Ovary (tissue), 9 donors: ENCODE results near the gene LYZL6. TPM values are rescaled to one million over a fixed set of nuclear protein-coding genes. Genes with fewer than 3 reads are reported as not detected.

Source experiments
- DNase-seq, 5 donors: peaks; one replicate each; pipeline ENCODE4 v3.0.0-alpha.2; 2019 to 2020
- H3K27ac ChIP-seq, 2 donors: fragments of 200-600 bp; one replicate each; pipeline versions ENCODE4 v1.5.1 to v1.8.0; 2019 to 2022
- H3K27me3 ChIP-seq: fragments of 200-600 bp; one replicate; pipeline ENCODE4 v1.8.0; 2022
- H3K36me3 ChIP-seq: fragments of 200-600 bp; sonication (generic); one replicate; pipeline ENCODE4 v1.5.1; 2019
- H3K4me1 ChIP-seq: one replicate; pipeline ENCODE4 v1.8.1; 2013; ENCODE audit warnings: mild to moderate bottlenecking, moderate library complexity; ENCODE audit not compliant: insufficient read depth
- H3K4me3 ChIP-seq: fragments of 200-600 bp; sonication (generic); one replicate; pipeline ENCODE4 v1.5.1; 2017
- H3K9me3 ChIP-seq, 2 donors: fragments of 200-600 bp in 1 of 2; sonication (generic) in 1 of 2; one replicate each; pipeline versions ENCODE4 v1.5.1 to v1.8.1; 2013 to 2019; ENCODE audit warnings: mild to moderate bottlenecking in 1 of 2, moderate library complexity in 1 of 2
- EP300 ChIP-seq: sonication (generic); formaldehyde crosslinking; IDR thresholded peaks from one replicate; pipeline ENCODE4 v1.6.1; 2017; ENCODE audit warnings: antibody characterized with exemption
- POLR2A ChIP-seq: fragments of 450-650 bp; IDR thresholded peaks from one replicate; pipeline ENCODE4 v1.6.1; 2017; ENCODE audit warnings: antibody characterized with exemption, mild to moderate bottlenecking, moderate library complexity
- WGBS, 3 donors: extraction: QIAGEN DNeasy Blood & Tissue Kit in 1 of 3; methylation state at CpG; one replicate each; pipeline versions ENCODE4 v1.1.5 to v1.1.7; 2013 to 2017; 5-methylcytosine and 5-hydroxymethylcytosine counted together
- intact Hi-C, 4 donors: fragments of 100-400 bp; cut with DNase I; formaldehyde crosslinking; loops; one replicate each; pipeline versions ENCODE4 v1.11.0 to v1.15.1; 2022 to 2023
- polyA plus RNA-seq, 2 donors: library from polyadenylated mRNA; stranded (reverse); fragments of 200-250 nt in 1 of 2; fragments of 350-450 nt in 1 of 2; fragmentation: Illumina TruSeq in 1 of 2; extraction: RNeasy Lipid Tissue Mini Kit (QIAGEN cat#74804) in 1 of 2; gene quantifications; one replicate each; pipeline ENCODE4 v1.2.3, GENCODE V29; 2013 to 2014
- total RNA-seq, 7 donors: library from RNA; depleted of rRNA in 2 of 7; stranded (reverse); fragments of >200 nt in 2 of 7; fragmentation: NEBNext Ultra II Directional in 3 of 7; extraction: Animal tissue kit (Norgen Biotek cat#: 25700) in 3 of 7; gene quantifications; one replicate each; pipeline versions ENCODE4 v1.1.0 to v1.2.4, GENCODE V29; 2016 to 2023
- TF ChIP-seq, protein P1 (sequence below), 3 donors: fragments of 450-650 bp in 2 of 3; fragments of 200-600 bp in 1 of 3; IDR thresholded peaks; one replicate each; pipeline versions ENCODE4 v1.5.1 to v1.8.0; 2016 to 2022; ENCODE audit warnings: antibody characterized with exemption in 3 of 3, mild to moderate bottlenecking in 1 of 3
- donor health status: DM: no; HTN: no; CAD: no; lungs with moderate emphysema.
- donor health status: DM: no; HTN: no; CAD: no.
- donor health status: Bipolar disorder and iron deficiency.
- donor health status: DM: yes; HTN: yes; CAD: no.
- donor health status: DM: no; HTN: no; CAD: no.
- donor health status: DM: yes; HTN: yes; CAD: no.

Gene LYZL6
- total and polyA plus RNA-seq, 9 donors: not detected

- TF ChIP-seq POLR2A: no peak
- no peak for TF ChIP-seq EP300
- TF ChIP-seq, protein P1, sequence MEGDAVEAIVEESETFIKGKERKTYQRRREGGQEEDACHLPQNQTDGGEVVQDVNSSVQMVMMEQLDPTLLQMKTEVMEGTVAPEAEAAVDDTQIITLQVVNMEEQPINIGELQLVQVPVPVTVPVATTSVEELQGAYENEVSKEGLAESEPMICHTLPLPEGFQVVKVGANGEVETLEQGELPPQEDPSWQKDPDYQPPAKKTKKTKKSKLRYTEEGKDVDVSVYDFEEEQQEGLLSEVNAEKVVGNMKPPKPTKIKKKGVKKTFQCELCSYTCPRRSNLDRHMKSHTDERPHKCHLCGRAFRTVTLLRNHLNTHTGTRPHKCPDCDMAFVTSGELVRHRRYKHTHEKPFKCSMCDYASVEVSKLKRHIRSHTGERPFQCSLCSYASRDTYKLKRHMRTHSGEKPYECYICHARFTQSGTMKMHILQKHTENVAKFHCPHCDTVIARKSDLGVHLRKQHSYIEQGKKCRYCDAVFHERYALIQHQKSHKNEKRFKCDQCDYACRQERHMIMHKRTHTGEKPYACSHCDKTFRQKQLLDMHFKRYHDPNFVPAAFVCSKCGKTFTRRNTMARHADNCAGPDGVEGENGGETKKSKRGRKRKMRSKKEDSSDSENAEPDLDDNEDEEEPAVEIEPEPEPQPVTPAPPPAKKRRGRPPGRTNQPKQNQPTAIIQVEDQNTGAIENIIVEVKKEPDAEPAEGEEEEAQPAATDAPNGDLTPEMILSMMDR (IDR thresholded peaks at IDR 0.05): no peak
- no peak for DNase-seq
- intact Hi-C loops: no loop called here
- H3K27ac ChIP-seq: no peak overlapping the region
- WGBS, 3 donors: 87 to 89% (median 89%) methylated on average over 7 of the region's 7 CpGs
- H3K9me3 ChIP-seq: no peaks in the 10 kb centered on the region
- H3K4me3 ChIP-seq: no peak overlapping the region
- H3K36me3 ChIP-seq: no peaks in the 10 kb centered on the region
- H3K27me3 ChIP-seq: no peaks in the 10 kb centered on the region
- no peaks in the 10 kb centered on the region for H3K4me1 ChIP-seq
Measured at GRCh38 chr17:35894206-35894605, 49.3 kb downstream of the LYZL6 start.

GRCh38 chr17:35893751-35894150 lies 49.8 kb downstream of the LYZL6 start:
- WGBS, 3 donors: 79 to 90% (median 84%) methylated on average over 4 of the region's 4 CpGs
- H3K36me3 ChIP-seq: no peaks in the 10 kb centered on the region
- intact Hi-C loops: no loop called here
- no peaks in the 10 kb centered on the region for H3K27me3 ChIP-seq
- TF ChIP-seq POLR2A (no peak), EP300 (no peak)
- TF ChIP-seq, protein P1 (IDR thresholded peaks at IDR 0.05): no peak
- no peak for DNase-seq
- H3K4me1 ChIP-seq: no peaks in the 10 kb centered on the region
- H3K27ac ChIP-seq: no peak overlapping the region
- H3K4me3 ChIP-seq: no peak overlapping the region
- no peaks in the 10 kb centered on the region for H3K9me3 ChIP-seq

- WGBS, 3 donors: 54 to 59% (median 57%) methylated on average over 6 of the region's 6 CpGs
- H3K4me3 ChIP-seq: no peak overlapping the region
- H3K27me3 ChIP-seq: no peaks in the 10 kb centered on the region
- no peak overlapping the region for H3K27ac ChIP-seq
- DNase-seq: no peak
- TF ChIP-seq EP300 (no peak), POLR2A (no peak)
- TF ChIP-seq, protein P1 (IDR thresholded peaks at IDR 0.05): no peak
- no peaks in the 10 kb centered on the region for H3K4me1 ChIP-seq
- intact Hi-C loops: no loop called here
- no peaks in the 10 kb centered on the region for H3K36me3 ChIP-seq
- no peaks in the 10 kb centered on the region for H3K9me3 ChIP-seq
Measured at GRCh38 chr17:35892091-35893035, 51.1 kb downstream of the LYZL6 start.

- TF ChIP-seq EP300 (no peak), POLR2A (no peak)
- TF ChIP-seq, protein P1 (IDR thresholded peaks at IDR 0.05): no peak
- no peak overlapping the region for H3K27ac ChIP-seq
- DNase-seq: no peak
- no peak overlapping the region for H3K4me3 ChIP-seq
- no peaks in the 10 kb centered on the region for H3K4me1 ChIP-seq
- intact Hi-C loops: no loop called here
- no peaks in the 10 kb centered on the region for H3K27me3 ChIP-seq
- H3K9me3 ChIP-seq: no peaks in the 10 kb centered on the region
- 80 to 82% (median 80%) methylated on average over 4 of the region's 4 CpGs for WGBS, 3 donors
- H3K36me3 ChIP-seq: no peaks in the 10 kb centered on the region
Measured at GRCh38 chr17:35891269-35891668, 52.2 kb downstream of the LYZL6 start.
